Activated effector memory CD4-positive, alpha-beta T cell treated with anti-CD3 and anti-CD28 coated beads, Interleukin-2, amount 50 U/mL, for 16 hours (primary cell): ENCODE data around the gene SF3B3.
"Not testable (repeated sequence)": the region's sequence is repeated elsewhere in the genome, so short reads cannot be mapped to it uniquely, and the experiment has no call there.

Experiments used
- DNase-seq: peaks from one replicate; pipeline ENCODE4 v3.0.0-alpha.2; 2020

SF3B3 gene

GRCh38 chr16:70569752-70570151 is 46.1 kb downstream of the SF3B3 start:
- DNase-seq = no peak

DNA sequence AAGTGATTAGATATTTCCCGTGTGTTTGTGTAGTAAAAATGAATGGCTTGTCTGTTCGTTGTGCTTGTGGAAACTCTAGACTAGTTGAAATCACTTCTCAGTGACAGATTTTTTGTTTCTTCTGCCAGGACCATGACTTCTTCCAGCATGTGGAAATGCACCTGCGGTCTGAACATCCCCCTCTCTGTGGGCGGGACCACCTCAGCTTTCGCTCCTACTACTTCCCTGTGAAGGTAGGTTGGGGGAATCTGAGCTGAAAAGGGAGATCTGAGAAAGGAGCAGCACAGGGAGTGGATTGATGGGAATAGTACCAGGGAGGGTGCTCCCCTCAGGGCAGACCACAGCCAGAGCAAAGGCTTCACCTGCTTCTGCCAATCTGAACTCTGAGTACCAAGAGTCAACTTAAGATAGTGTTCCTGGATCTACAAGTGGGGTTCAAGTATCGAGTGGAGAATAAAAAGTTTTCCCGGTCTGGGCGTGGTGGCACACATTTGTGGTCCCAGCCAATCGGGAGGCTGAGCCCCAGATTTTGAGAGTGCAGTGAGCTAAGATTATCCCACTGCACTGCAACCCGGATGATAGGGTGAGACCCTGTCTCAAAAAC is 47.5 kb downstream of the SF3B3 start:
- no peak for DNase-seq

DNA sequence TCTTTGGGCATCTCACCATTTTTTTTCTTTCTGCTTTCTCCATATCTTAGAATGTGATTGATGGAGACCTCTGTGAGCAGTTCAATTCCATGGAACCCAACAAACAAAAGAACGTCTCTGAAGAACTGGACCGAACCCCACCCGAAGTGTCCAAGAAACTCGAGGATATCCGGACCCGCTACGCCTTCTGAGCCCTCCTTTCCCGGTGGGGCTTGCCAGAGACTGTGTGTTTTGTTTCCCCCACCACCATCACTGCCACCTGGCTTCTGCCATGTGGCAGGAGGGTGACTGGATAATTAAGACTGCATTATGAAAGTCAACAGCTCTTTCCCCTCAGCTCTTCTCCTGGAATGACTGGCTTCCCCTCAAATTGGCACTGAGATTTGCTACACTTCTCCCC is 48.0 kb downstream of the SF3B3 start:
- no peak for DNase-seq

- no peak for DNase-seq
Observed at GRCh38 chr16:70572050-70572925, 48.7 kb downstream of the SF3B3 start.

- DNase-seq = no peak
Observed at GRCh38 chr16:70572926-70573270, 49.3 kb downstream of the SF3B3 start.

DNA sequence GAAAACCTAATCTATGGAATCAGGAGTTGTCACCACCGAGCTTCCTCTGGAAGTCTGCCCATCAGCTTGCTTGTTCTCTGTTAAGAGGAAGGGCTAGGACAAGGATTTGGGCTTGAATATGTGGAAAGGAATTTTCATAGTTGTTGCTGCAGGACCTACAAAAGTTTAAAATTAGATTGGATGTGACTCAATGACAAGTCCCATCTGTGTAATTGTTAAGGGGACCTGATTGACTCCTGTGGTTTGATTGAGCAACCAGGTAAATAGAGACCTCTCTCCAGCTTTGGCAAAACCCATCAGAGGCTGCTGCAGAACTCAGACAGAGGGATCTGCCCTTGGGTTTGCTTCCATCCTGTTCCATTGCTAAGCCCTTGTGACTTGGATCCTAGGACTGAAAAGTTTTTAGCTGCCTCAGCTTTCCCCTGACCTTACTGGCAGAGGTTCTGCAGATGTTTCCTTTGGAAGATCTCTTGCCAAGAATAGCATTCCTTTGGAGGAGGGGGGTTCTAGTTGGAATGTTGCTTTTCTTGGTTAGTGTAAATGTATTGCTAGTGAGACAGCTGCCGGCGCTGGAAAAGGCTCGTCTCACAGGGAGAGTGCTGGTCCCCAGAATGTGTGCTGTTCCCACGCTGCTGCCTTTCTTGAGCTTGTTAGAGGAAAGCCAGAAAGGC is 50.0 kb downstream of the SF3B3 start:
- no peak for DNase-seq

DNA sequence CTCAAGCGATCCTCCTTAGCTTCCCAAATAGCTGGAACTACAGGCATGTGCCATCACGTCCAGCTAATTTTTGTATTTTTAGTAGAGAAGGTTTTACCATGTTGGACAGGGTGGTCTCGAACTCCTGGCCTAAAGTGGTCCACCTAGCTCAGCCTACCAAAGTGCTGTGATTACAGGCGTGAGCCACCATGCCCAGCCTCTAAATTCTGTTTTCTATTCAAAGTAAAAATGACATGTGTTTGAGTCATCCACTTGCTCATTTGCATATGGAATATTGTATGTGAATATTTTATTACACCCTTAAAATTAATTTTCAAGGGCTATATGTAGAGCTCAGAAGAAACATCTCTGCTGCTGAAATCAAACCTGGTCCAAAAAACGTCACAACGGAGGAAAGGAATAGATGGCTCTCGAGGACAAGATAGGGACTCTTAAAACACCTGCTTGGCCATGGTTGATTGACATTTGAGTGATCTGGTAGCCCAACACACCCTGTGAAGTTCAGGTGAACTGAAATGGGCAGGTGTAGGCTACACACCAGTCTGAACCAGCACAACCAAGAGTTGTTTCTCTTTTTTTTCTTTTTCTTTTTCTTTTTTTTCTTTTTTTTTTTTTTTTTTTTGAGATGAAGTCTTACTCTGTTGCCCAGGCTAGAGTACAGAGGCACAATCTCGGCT is 51.1 kb downstream of the SF3B3 start:
- DNase-seq = no peak

GRCh38 chr16:70575376-70575775 is 51.8 kb downstream of the SF3B3 start:
- no peak for DNase-seq

DNA sequence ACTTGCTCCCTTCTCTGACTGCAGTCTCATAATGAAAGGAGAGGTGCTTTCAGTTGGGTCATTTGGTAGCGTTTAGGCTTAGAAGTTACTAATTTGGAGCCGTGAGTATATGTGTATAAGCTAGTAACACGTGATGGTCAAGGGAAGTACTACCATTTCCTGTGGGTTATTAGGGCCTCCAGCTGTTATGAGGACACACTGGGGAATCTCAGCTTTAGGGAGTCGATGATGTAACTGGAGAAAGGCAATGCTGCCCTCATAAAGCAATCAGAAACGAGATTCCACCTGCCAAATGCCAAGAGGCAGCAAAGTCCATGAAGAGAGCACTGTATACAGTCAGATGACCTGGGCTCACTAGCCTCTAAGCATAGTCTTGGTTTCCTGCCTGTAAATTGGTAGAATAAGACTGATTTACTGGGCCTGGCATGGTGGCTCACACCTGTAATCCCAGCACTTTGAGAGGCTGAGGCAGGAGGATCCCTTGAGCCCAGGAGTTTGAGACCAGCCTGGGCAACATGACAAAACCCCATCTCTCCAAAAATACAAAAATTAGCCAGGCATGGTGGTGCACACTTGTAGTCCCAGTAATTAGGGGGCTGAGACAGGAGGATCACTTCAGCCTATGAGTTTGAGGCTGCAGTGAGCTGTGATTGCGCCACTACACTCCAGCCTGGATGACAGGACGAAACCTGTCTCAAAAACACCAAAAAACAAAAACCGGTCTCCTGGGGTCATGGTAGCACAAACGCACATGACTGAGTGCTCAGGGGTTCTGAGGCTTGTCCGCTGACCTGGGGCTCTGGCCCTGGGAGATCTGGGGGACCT is 53.0 kb downstream of the SF3B3 start:
- no peak for DNase-seq

GRCh38 chr16:70577256-70577698 is 53.7 kb downstream of the SF3B3 start:
- DNase-seq = no peak

DNA sequence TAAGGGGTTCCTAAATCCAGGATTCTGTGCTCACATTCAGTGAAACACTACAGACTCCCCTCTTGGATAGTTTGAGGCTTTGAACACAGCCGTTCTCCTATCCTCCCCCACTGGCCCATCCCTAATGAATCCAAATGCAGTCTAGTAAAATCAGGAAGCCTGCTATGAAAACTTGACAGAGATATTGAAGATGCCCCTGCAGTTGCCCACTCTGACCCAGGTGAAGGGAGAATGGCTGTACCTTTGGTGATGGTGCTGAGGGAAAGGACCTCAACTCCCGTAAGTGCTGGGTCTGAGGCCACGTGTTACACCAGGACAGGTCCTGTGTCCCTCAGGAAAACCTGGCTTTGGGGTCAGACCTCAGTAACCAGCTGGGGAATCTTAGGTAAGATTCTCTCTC is 54.4 kb downstream of the SF3B3 start:
- no peak for DNase-seq

DNA sequence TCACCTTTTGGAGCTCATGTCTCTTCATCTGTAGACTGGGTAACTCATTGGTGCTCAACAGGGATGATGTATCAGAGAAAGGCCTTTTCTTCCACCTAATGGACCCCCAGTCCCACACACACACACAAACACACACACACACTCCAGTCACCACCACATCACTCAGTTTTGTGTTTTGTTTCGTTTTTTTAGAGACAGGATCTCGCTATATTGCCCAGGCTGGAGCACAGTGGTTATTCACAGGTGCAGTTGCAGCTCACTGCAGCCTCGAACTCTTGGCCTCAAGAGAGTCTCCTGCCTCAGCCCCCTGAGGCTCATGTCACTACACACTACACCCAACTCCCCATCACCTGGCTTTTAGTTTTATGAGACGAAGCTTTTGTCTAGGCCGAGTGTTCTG is 55.6 kb downstream of the SF3B3 start:
- no peak for DNase-seq

GRCh38 chr16:70579648-70580630 is 56.3 kb downstream of the SF3B3 start:
- DNase-seq = no peak

DNA sequence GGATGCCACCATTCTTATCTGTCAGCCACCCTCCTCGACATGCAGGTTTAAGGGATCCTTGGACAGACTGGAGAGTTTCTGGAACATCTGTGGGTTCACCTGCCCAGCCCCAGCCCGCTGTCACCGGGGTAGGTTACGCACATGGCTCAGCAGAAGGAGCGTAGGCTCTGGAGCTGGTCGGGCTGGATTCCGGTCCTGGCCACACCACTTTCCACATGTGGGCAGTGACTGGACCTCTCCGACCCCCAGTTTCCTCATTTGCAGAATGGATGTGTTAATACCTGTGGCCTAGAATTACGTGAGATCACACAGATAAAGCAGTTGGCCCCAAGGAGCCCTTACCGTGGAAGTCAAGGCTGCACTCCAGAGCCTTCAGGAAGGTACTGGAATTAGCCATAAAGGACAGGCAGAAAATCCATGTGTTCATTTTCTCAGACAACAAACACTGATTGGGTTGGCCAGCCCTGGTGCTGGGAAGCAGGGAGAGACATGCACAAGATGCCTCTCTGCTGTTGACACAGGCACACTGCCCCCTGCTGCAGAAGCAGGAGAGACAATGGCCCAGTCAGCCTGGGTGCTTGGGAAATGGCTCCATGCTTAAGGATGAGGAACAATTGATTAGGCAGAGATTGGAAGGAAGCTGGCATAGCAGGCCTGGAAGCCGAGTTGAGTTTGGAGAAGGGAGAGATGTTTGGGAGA is 58.8 kb downstream of the SF3B3 start:
- no peak for DNase-seq

GRCh38 chr16:70586731-70587130 is 63.1 kb downstream of the SF3B3 start:
- no peak for DNase-seq

DNA sequence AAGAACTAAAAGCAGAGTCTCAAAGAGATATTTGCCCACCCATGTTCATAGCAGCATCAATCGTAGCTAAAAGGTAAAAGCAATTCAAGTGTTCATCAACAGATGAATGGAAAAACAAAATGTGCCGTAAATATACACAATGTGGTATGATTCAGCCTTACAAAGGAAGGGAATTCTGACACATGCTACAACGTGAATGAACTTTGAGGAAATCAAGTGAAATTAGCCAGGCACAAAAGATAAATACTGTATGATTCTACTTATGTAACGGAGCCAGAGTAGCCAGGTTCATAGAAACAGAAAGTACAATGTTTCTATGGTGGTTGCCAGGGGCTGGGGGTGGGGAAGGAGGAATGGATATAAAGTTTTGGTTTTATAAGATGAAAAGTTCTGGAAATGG is 64.9 kb downstream of the SF3B3 start:
- no peak for DNase-seq

DNA sequence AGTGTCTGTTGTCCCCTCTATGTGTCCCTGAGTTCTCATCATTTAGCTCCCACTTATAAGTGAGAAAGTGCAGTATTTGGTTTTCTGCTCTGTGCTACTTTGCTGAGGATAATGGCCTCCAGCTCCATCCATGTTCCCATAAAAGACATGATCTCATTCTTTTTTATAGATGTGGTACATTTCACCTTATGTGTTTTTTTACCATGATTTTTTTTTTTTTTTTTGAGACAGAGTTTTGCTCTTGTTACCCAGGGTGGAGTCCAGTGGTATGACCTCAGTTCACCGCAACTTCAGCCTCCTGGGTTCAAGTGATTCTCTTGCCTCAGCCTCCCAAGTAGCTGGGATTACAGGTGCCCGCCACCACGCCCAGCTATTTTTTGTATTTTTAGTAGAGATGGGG is 65.8 kb downstream of the SF3B3 start:
- DNase-seq = not testable (repeated sequence)

DNA sequence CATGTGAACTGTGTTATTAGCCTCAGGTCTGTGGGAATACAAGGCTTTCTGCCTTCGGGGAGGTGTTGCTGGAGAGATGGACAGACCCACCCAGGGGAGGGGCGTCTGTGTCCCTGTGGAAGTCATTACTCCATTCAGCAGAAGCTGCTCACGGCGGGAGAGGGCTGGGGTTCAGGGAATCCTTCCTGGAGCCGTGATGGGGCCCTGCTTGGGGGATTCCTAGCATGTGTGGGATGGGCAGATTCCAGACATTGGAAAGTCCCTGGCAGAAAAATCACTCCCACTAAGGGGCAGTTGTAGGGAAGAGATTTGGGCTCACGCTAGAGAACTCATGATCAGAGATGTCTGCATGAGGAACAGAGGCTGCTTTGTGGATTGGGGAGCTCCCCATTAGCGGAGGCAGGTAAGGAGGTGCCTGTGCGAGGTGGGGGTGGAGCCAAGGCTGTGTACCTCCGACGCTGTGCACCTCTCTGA is 66.4 kb downstream of the SF3B3 start:
- no peak for DNase-seq

DNA sequence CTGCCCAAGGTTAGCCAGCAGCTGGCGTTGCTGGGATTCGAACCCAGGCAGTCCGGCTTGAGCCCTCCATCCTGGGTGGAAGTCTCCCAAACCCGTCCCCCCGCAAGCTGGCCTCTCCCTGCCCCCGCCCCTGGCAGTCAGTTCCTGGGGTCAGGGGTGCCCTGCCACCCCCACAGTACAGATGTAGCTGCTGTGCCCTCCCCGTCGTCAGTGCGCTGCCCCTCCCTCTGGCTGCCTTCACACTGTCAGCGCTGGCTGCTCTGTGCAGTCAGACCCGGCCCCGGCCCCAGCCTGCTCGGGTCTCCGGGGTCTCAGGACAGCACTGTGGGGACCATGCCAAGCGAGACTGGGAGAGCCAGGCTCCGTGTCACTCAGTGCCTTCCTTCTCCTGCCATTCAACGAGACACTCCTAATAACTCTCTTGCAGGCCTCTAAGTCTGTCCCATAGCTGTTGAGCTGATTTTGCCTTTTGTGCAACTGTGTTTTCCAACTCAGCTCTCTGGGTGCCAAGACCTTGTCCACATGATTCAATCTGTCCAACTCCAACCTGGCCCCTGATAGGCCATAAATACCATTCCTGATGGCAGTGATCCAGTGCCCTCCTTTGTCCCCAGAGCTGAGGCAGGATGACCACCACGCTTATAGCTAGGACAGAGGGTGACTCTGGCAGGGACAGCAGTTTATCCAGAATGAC is 67.3 kb downstream of the SF3B3 start:
- DNase-seq = no peak

DNA sequence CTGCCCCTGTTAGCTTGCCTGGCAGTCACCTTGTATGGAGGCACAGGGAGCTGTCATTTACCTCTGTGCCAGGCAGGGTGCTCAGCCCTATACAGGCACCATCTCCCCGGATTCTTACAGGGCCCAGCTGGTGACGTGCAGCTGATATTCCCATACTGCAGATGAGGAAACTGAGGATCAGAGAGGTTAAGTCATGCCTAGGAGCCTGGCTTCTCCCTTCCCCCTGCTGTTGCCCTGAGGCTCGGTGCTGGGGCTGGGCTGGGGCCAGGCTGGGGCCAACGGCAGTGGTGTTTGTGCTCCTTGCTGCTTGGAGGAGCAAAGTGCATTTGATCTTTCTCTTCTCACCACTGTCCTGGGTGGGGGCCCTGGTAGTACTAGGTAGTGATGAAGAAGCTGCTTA is 68.0 kb downstream of the SF3B3 start:
- DNase-seq = no peak
